Activated B cell treated with CpG ODN at 0.5 μM for 24 hours (primary cell): Measurements from ENCODE around the gene JUNB. TPM values are rescaled to one million over a fixed set of nuclear protein-coding genes. Genes with fewer than 3 reads are reported as not detected.

ENCODE experiments used
- ATAC-seq: fragments of 200-7000 bp; cut with Tn5 transposase; one replicate; pipeline ENCODE4 v1.10.0; 2021; ENCODE audit warnings: low read depth, mild to moderate bottlenecking, moderate library complexity
- CTCF ChIA-PET: fragments of 350-600 bp; sonication (Branson Sonifier 250); formaldehyde crosslinking; loops from one replicate; lab custom pipeline; 2021; ENCODE audit warnings: antibody characterized with exemption; lab: Charles Lee
- POLR2A ChIA-PET: fragments of 350-600 bp; sonication (Branson Sonifier 250); formaldehyde crosslinking; loops from one replicate; lab custom pipeline; 2021; ENCODE audit warnings: antibody characterized with exemption; lab: Charles Lee
- DNase-seq: peaks from one replicate; pipeline ENCODE4 v3.0.0; 2022
- H3K27ac Mint-ChIP-seq: one replicate; pipeline ENCODE4 v1.8.0; 2020; ENCODE audit warnings: mixed read lengths
- H3K27me3 Mint-ChIP-seq: one replicate; pipeline ENCODE4 v1.8.0; 2021; ENCODE audit warnings: mixed read lengths
- H3K36me3 Mint-ChIP-seq: one replicate; pipeline ENCODE4 v1.8.0; 2021; ENCODE audit warnings: low read depth, mixed read lengths
- H3K4me1 Mint-ChIP-seq: one replicate; pipeline ENCODE4 v1.8.0; 2021; ENCODE audit warnings: mixed read lengths
- H3K4me3 Mint-ChIP-seq: one replicate; pipeline ENCODE4 v1.8.0; 2020; ENCODE audit warnings: mild to moderate bottlenecking, mixed read lengths
- H3K9me3 Mint-ChIP-seq: one replicate; pipeline ENCODE4 v1.8.0; 2020; ENCODE audit warnings: mixed read lengths
- intact Hi-C: fragments of 100-400 bp; cut with micrococcal nuclease; formaldehyde crosslinking; loops from one replicate; pipeline ENCODE4 v1.15.1; 2024
- total RNA-seq: library from RNA; stranded (reverse); gene quantifications from 2 replicates; pipeline ENCODE4 v1.2.3, GENCODE V29; 2022
- TF ChIP-seq, protein P1 (sequence below): fragments of 200-600 bp; IDR thresholded peaks from one replicate; pipeline ENCODE4 v1.8.0; 2022; ENCODE audit warnings: antibody characterized with exemption, mild to moderate bottlenecking

JUNB gene
- total RNA-seq, 1 donor from 2014 or later = 132 TPM

DNA sequence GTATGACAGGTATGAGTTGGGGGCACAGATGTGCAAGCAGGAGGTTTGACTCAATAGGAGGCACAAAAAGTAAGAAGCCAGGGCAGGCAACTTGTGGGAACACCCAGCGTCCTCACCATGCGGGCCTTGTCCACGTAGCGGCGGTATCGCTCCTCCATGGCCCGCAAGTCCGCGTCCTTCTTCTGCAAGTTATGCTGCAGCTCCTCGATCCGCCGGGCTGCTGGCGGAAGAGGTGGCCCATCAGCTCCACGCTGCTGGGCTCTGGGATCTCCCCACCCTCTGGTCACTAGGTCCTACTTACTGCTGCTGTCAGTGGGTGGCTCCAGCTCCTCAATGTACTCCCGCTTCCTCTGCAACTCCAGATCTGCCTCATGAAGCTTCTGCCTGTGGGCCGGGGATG lies 26.6 kb upstream of the JUNB start:
- POLR2A ChIA-PET = interaction anchor here (0.6 to 7.4 kb wide), 5 partner anchors 11 to 157 kb away, joined by 3 to 80 read pairs (median 4); partner anchors contain the start of gene JUNB
- no peak for ATAC-seq
- intact Hi-C loops = no loop called here
- Mint-ChIP-seq H3K27me3 (no peaks in the 10 kb centered on the region), H3K27ac (no peak overlapping the region), H3K4me1 (peaks cover 10% of the 10 kb centered on the region), H3K4me3 (no peak overlapping the region), H3K36me3 (no peaks in the 10 kb centered on the region), H3K9me3 (no peaks in the 10 kb centered on the region)
- no peak for DNase-seq
- TF ChIP-seq, protein P1, sequence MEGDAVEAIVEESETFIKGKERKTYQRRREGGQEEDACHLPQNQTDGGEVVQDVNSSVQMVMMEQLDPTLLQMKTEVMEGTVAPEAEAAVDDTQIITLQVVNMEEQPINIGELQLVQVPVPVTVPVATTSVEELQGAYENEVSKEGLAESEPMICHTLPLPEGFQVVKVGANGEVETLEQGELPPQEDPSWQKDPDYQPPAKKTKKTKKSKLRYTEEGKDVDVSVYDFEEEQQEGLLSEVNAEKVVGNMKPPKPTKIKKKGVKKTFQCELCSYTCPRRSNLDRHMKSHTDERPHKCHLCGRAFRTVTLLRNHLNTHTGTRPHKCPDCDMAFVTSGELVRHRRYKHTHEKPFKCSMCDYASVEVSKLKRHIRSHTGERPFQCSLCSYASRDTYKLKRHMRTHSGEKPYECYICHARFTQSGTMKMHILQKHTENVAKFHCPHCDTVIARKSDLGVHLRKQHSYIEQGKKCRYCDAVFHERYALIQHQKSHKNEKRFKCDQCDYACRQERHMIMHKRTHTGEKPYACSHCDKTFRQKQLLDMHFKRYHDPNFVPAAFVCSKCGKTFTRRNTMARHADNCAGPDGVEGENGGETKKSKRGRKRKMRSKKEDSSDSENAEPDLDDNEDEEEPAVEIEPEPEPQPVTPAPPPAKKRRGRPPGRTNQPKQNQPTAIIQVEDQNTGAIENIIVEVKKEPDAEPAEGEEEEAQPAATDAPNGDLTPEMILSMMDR = no peak
- CTCF ChIA-PET = interaction anchor here (1.1 to 13.6 kb wide), 4 partner anchors 9 to 83 kb away, joined by 3 to 280 read pairs (median 76); partner anchors contain the start of genes JUNB and RNASEH2A

GRCh38 chr19:12766051-12766521 lies 25.2 kb upstream of the JUNB start:
- peak; percentile 84 for DNase-seq
- Mint-ChIP-seq H3K4me3 (peak overlapping the region; percentile 32), H3K9me3 (no peaks in the 10 kb centered on the region), H3K27ac (no peak overlapping the region), H3K27me3 (no peaks in the 10 kb centered on the region), H3K36me3 (no peaks in the 10 kb centered on the region), H3K4me1 (peaks cover 12% of the 10 kb centered on the region)
- ChIA-PET POLR2A (interaction anchor here (0.6 to 7.4 kb wide), 7 partner anchors 16 to 81 kb away, joined by 3 to 80 read pairs (median 6); partner anchors contain the start of genes JUNB and RNASEH2A), CTCF (interaction anchor here (0.6 to 13.6 kb wide), 17 partner anchors 9 to 295 kb away, joined by 3 to 280 read pairs (median 3); partner anchors contain the start of genes FBXW9, GCDH, JUNB and RNASEH2A)
- TF ChIP-seq, protein P1 = peak; percentile 34
- peak; percentile 68 for ATAC-seq
- intact Hi-C loops = loop anchor here (1.0 kb wide), 3 partner anchors 11 to 81 kb away; no protein-coding TSS in a partner anchor

DNA sequence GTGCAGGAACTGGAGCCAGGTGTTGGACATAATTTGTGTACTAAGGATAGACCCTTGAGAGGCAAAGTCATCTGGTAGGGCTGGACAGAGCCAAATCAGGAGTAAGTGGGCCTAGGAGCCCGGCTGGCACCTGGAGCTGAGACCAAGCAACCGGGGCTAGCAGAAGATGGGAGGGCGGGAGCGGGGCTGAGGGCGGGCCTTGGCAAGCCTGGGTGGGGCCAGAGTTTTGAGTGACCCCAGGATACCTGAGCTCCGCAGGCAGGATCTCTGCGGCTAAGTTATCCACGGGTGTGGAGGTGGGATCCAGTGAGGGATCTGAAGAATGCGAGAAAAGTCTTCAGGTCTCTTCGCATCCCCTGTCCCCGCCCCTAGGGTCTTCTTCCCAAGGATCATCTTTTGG lies 24.1 kb upstream of the JUNB start:
- H3K9me3 Mint-ChIP-seq = no peaks in the 10 kb centered on the region
- H3K36me3 Mint-ChIP-seq = no peaks in the 10 kb centered on the region
- POLR2A ChIA-PET = interaction anchor here (0.5 to 7.4 kb wide), 2 partner anchors 27 to 1390 kb away, joined by 4 to 80 read pairs; partner anchors contain the start of gene JUNB
- ATAC-seq (no peak), DNase-seq (no peak)
- H3K27ac Mint-ChIP-seq = no peak overlapping the region
- no peak overlapping the region for H3K4me3 Mint-ChIP-seq
- TF ChIP-seq, protein P1 = no peak
- intact Hi-C loops = no loop called here
- peaks cover 12% of the 10 kb centered on the region for H3K4me1 Mint-ChIP-seq
- CTCF ChIA-PET = interaction anchor here (1.2 to 13.6 kb wide), 4 partner anchors 10 to 123 kb away, joined by 3 to 280 read pairs (median 77); partner anchors contain the start of genes GCDH and JUNB
- H3K27me3 Mint-ChIP-seq = no peaks in the 10 kb centered on the region

DNA sequence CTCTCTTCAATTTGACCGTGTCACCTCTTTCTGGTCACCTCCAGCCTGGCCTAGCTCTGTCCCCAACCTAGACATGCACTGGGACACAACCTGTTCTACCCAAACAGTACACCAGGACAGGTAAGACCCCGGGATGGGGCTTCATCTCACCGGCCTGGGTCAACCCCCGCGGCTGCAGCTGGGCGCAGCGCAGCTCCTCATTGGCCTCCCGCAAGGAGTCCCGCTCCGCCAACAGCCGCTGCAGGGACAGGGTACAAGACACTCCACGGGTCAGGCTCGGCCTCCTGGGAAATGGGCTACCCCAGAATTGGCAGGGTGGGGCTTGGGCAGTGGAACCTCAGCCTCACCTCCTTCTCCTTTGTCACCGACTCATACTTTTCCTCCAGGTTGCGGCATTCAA lies 23.6 kb upstream of the JUNB start:
- no peaks in the 10 kb centered on the region for H3K36me3 Mint-ChIP-seq
- H3K9me3 Mint-ChIP-seq = no peaks in the 10 kb centered on the region
- ATAC-seq (no peak), DNase-seq (no peak)
- H3K4me3 Mint-ChIP-seq = no peak overlapping the region
- H3K27ac Mint-ChIP-seq = no peak overlapping the region
- POLR2A ChIA-PET = interaction anchor here (0.5 to 7.4 kb wide), 2 partner anchors 27 to 1391 kb away, joined by 4 to 80 read pairs; partner anchors contain the start of gene JUNB
- CTCF ChIA-PET = interaction anchor here (10.3 to 13.6 kb wide), 2 partner anchors 28 to 80 kb away, joined by 149 to 280 read pairs; partner anchors contain the start of gene JUNB
- peaks cover 12% of the 10 kb centered on the region for H3K4me1 Mint-ChIP-seq
- intact Hi-C loops = no loop called here
- TF ChIP-seq, protein P1 = no peak
- H3K27me3 Mint-ChIP-seq = no peaks in the 10 kb centered on the region

- Mint-ChIP-seq H3K36me3 (no peaks in the 10 kb centered on the region), H3K9me3 (no peaks in the 10 kb centered on the region), H3K4me3 (no peak overlapping the region), H3K27me3 (no peaks in the 10 kb centered on the region), H3K27ac (no peak overlapping the region), H3K4me1 (peaks cover 19% of the 10 kb centered on the region)
- ChIA-PET POLR2A (interaction anchor here (0.6 to 7.4 kb wide), 4 partner anchors 25 to 38 kb away, joined by 3 to 80 read pairs (median 5); partner anchors contain the start of genes JUNB, PRDX2 and THSD8), CTCF (interaction anchor here (1.0 to 13.6 kb wide), 2 partner anchors 26 to 78 kb away, joined by 5 to 280 read pairs; partner anchors contain the start of gene JUNB)
- ATAC-seq = peak; percentile 91
- DNase-seq = peak; percentile 55
- intact Hi-C loops = no loop called here
- TF ChIP-seq, protein P1 = no peak
Observed at GRCh38 chr19:12769689-12770088, 21.6 kb upstream of the JUNB start.
